GM03348 (cell line): ENCODE measurements around the gene KSR2.
A peak's percentile ranks its signal among the peaks of the same experiment; 100 is the strongest.
"Not testable (repeated sequence)": the region's sequence is repeated elsewhere in the genome, so short reads cannot be mapped to it uniquely, and the experiment has no call there.

Source experiments
- DNase-seq: peaks from one replicate; pipeline ENCODE4 v3.0.0; 2012; ENCODE audit warnings: low spot score

The KSR2 gene

DNA sequence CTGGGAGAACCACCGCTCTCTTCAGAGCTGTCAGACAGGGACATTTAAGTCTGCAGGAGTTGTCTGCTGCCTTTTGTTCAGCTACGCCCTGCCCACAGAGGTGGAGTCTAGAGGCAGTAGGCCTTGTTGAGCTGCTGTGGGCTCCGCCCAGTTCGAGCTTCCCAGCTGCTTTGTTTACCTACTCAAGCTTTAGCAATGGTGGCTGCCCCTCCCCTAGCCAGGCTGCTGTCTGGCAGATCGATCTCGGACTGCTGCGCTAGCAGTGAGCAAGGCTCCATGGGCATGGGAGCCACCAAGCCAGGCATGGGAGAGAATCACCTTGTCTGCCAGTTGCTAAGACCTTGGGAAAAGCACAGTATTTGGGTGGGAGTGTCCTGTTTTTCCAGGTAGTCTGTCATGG lies 340.1 kb downstream of the KSR2 start:
- DNase-seq, result not testable (repeated sequence)

GRCh38 chr12:117622741-117623140 lies 346.0 kb downstream of the KSR2 start:
- DNase-seq, result no peak

- no peak for DNase-seq
Measured at GRCh38 chr12:117622087-117622486, 346.7 kb downstream of the KSR2 start.

DNA sequence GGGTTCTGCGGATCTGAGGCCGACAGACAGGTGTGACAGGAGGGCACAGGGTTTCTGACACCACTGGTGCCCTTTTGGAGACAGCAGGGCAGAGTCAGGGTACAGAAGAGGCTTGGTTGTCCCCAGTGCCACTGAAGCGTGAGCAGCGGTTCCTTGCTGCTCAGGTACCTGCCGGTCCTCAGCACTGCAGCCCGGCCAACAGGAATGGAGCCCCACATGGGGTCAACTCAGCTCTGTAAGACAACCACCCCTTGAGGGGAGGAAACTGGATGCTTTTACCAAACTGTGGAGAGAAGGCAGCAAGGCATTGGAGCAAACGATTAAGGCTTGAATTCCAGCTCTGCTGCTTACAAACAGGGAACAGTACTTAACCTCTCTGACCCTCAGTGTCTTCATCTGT lies 361.0 kb downstream of the KSR2 start:
- DNase-seq, result no peak

- DNase-seq, result no peak
Measured at GRCh38 chr12:117606945-117607344, 361.8 kb downstream of the KSR2 start.

- no peak for DNase-seq
Measured at GRCh38 chr12:117606024-117606423, 362.8 kb downstream of the KSR2 start.

DNA sequence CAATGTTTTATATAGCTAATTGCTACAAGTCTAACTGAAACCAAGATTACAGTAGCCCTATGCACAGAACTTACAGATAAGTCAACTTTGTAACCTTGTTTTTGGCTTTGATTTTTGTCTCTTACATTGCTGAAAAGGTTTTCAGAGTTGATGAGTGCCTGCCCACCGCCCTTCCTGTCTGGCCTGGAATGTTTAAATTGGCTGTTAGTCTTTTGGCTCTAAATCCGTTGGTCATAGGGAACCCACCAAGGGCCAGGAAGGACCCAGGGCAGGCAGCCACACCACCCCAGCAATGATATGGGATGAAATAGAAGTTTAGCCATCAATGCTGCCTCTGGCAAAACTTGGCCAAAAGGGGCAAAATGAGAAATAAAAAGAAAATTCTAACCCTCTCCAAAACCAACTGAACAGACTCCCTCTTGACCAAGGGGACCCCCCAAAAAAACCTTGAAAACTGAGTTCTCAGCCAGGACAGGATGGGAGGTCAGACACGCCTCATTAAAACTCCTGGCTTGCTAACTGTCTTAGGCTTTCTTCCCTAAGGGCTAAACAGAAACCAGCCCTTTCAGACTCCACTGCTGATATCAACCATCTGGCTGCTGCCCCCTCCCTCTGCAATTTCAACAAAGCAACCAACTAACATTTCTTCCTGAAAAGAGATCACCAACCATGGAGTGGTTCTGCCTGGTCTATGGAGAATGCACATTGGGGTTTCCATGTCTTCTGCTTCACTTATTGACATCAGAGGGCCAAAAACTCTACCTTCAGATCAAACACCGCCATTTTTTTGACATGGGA lies 365.3 kb downstream of the KSR2 start:
- DNase-seq, result no peak

DNA sequence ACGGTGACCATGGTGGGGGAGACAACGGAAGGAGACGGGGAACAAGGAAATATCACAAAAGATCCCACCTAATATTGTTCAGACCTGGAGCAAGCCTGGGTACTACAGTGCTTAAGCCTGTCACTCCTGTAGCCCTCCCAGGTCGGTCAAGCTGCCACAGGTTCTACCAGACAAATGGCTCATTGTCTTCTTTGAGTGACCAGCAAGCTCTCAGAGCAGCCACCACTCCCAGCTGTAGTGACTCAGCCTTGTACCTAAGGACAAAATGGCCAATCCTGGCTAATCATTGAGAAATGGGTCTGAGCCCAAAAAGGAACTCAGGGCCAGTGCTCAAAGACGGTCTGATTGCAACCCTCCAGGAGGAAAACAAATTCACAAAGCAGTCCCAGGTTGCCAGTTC lies 368.9 kb downstream of the KSR2 start:
- no peak for DNase-seq

DNA sequence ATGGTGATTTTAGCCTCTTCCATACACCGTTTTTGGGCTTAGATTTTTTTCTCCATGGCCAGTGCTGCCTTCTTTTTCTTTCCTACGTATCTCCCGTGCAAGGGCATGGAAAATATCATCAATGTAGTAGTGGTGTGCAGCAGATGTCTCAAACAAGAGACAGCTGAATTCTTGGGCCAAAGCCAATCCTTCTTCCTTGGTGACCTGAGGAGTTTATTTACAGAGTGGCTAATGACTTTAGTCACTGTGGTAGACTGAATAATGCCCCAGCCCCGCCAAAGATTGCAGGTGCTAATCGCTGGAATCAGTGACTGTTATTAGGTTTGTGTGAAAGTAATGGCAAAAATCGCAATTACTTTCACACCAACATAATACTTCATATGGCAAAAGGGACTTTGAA lies 371.8 kb downstream of the KSR2 start:
- DNase-seq, result no peak

- no peak for DNase-seq
Measured at GRCh38 chr12:117595751-117596150, 373.0 kb downstream of the KSR2 start.

- DNase-seq, result no peak
Measured at GRCh38 chr12:117594481-117594880, 374.3 kb downstream of the KSR2 start.

DNA sequence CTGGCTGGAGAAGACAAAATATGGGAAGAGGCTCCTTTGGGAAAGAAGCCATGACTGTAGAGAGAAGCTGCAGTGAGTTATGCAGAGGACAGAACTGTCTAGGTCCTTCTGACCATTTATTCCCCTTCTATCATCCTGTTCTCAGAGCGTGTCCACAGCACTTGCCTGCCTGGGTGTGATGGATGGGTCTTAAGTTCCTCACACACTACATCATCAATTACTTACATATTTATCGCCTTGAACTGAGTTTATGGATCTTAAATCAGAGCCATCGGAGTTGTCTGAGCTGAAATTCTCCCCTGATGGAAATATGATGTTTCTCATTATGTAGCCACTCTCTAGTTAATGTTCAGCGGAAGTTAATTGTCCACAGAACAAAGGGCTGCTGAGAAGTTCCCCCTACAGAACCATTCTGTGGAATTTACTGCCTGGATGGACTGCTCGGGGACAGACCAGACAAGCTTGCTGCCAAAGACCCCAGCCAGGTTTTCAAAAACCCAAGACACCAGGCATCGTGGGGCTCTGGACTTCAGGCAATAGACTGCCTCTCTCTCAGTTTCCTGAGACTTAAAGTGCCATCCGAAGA lies 374.9 kb downstream of the KSR2 start:
- no peak for DNase-seq

DNA sequence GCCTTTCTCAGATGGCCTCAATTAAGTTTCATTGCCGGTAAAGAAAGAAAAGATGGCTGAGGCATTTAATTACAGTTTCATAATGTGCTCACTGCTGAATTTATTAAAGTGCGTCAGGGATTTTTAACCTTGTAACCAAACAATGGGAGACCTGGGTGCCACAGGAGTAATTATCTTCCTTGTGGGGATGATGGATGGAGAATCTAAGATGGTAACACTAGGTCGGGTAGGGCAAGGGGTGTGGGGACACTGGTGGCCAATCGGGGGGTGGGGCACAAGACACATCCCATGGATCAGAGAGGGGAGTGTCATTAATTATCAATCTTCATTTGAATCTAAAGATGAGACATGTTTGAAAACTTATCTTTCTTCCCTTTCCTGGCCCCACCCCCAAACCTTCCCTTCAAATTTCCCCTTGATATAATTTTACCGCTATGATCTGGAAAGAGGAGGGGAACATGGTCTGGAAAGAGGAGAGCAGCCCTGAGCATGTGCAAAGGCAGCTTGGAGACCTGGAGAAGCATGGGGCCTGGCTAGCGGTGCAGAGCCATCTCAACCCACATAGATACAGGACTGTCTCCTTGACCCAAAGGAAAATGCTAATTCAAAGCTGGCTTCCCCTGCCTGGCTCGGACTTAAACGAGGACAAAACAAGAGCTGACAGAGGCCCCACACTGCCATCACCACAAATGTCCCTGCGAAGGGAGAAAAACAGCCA lies 376.0 kb downstream of the KSR2 start:
- no peak for DNase-seq

DNA sequence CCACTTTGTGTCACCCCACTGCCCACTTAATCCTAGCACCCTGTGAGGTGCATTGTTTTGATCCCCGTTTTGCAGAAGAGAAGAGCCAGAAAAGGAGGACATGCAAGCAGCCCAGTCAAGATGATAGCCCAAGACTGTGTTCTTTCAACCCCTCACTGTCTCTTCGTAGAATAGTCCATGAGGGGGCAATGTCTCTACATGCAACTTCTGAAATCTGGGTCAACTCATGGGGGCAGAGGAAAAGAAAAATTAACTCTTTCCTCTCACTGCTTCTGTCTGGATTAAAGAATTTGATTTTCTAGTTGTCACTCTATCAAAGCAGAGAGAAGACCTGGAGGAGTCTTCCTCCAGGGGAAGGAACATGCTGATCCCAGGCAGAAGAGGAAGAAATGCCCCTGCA lies 377.8 kb downstream of the KSR2 start:
- DNase-seq, result no peak

DNA sequence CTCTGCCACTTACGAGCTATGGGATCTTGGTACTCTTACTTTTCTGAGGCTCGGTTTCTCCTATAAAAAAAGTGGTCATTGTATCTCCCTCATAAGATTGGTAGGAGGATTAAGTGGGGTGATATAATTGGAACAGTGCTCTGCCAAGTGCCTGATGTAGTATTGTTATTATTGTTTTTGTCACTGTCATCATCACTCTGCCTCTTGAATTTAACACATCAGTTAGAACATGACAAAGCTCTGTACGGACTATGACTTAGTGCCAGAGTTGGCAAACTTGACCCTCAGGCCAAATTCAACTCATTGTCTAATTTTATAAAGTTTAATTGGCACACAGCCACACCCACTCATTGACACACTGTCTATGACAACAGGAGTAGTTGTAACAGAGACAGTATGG lies 378.4 kb downstream of the KSR2 start:
- no peak for DNase-seq

- DNase-seq, result no peak
Measured at GRCh38 chr12:117589021-117589420, 379.8 kb downstream of the KSR2 start.

GRCh38 chr12:117587631-117588287 lies 381.0 kb downstream of the KSR2 start:
- peak; percentile 58 for DNase-seq

- no peak for DNase-seq
Measured at GRCh38 chr12:117583677-117584225, 385.0 kb downstream of the KSR2 start.

GRCh38 chr12:117583092-117583491 lies 385.7 kb downstream of the KSR2 start:
- DNase-seq, result no peak

- DNase-seq, result no peak
Measured at GRCh38 chr12:117582135-117582784, 386.5 kb downstream of the KSR2 start.

DNA sequence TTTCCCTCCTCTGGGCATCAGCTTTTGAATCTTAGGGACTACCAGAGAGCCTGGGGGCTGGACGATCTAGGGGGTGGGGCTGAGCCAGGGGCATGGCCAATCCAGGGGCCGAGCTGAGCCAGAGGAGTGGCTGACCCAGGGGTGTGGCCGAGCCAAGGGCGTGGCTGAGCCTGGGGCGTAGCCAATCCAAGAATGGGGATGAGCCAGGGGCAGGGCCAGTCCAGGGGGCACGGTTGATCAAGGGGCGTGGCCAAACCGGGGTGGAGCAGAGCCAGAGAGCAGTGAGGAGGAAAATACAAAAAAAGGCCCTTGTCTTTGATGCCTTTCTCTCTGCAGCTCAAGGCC lies 388.1 kb downstream of the KSR2 start:
- peak; percentile 12 for DNase-seq
